DND-41 (cell line): ENCODE results near the gene AOPEP.

Experiments
- ATAC-seq: fragments of 200-7000 bp; cut with Tn5 transposase; 3 replicates; pipeline ENCODE4 v1.9.1; 2021; ENCODE audit warnings: low read depth; ENCODE audit not compliant: insufficient read depth
- DNase-seq: peaks from one replicate; pipeline ENCODE4 v3.0.0-alpha.2; 2020
- H2AFZ ChIP-seq: 2 replicates; pipeline ENCODE4 v1.6.0; 2012; ENCODE audit warnings: low read depth, low read length
- H3K27ac ChIP-seq: 2 replicates; pipeline ENCODE4 v1.5.1; 2012; ENCODE audit warnings: low read length, inconsistent platforms
- H3K27me3 ChIP-seq: fragments of 200-600 bp; sonication (generic); 2 replicates; pipeline ENCODE4 v1.6.0; 2012; ENCODE audit warnings: low read length, mild to moderate bottlenecking, inconsistent platforms; ENCODE audit not compliant: insufficient read depth, poor library complexity
- H3K36me3 ChIP-seq: 2 replicates; pipeline ENCODE4 v1.5.1; 2012; ENCODE audit warnings: low read length, inconsistent platforms; ENCODE audit not compliant: insufficient read depth
- H3K4me1 ChIP-seq: 2 replicates; pipeline ENCODE4 v1.5.1; 2012; ENCODE audit warnings: mild to moderate bottlenecking, low read length; ENCODE audit not compliant: insufficient read depth
- H3K4me2 ChIP-seq: 2 replicates; pipeline ENCODE4 v1.6.0; 2012; ENCODE audit warnings: mild to moderate bottlenecking, moderate library complexity, low read length, inconsistent platforms; ENCODE audit not compliant: insufficient read depth
- H3K4me3 ChIP-seq, 2 experiments: fragments of 200-600 bp in 1 of 2; shearing (Covaris generic) in 1 of 2; 2 replicates each; pipeline ENCODE4 v1.5.1; 2012 to 2016; ENCODE audit warnings: inconsistent platforms in 2 of 2, low read length in 2 of 2, mild to moderate bottlenecking in 2 of 2, low read depth in 1 of 2, moderate library complexity in 1 of 2
- H3K79me2 ChIP-seq: 2 replicates; pipeline ENCODE4 v1.6.0; 2012; ENCODE audit warnings: low read length, inconsistent platforms; ENCODE audit not compliant: insufficient read depth
- H3K9ac ChIP-seq: 2 replicates; pipeline ENCODE4 v1.6.0; 2012; ENCODE audit warnings: low read depth, mild to moderate bottlenecking, inconsistent platforms, low read length, moderate library complexity
- H3K9me3 ChIP-seq: 2 replicates; pipeline ENCODE4 v1.5.1; 2012; ENCODE audit warnings: low read length, moderate library complexity, mild to moderate bottlenecking, inconsistent platforms; ENCODE audit not compliant: insufficient read depth, severe bottlenecking
- H4K20me1 ChIP-seq: 2 replicates; pipeline ENCODE4 v1.6.0; 2012; ENCODE audit warnings: low read length; ENCODE audit not compliant: insufficient read depth
- CTCF ChIP-seq: IDR thresholded peaks from 2 replicates; pipeline ENCODE4 v1.5.1; 2012; ENCODE audit warnings: borderline replicate concordance, low read length, moderate library complexity, mild to moderate bottlenecking; ENCODE audit not compliant: poor library complexity, severe bottlenecking; ENCODE audit errors: extremely low read depth
- EZH2 ChIP-seq: IDR thresholded peaks from 3 replicates; pipeline ENCODE4 v1.6.1; 2012; ENCODE audit warnings: borderline replicate concordance, low read depth, mild to moderate bottlenecking, moderate library complexity, low read length, inconsistent platforms; ENCODE audit not compliant: severe bottlenecking

Gene AOPEP

DNA sequence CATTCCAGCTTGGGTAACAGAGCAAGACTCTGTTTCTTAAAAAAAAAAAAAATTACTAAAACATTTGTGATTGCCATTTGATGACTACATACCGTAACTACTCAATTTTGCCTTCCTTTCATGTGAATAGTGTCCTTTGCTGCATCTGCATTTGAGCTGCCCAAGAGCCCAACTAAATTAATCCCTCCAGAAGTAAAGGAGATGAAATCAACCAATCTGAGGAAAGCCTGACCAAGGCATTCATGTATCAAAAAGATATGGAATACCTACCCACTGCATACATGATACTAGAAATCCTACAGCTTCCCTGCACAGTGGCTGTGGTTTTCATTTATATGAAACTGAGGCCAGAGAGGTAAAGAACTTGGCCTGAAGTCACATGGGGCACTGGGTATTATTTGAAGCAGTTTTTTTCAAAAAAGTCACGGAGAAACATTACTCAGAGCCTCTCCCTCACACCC, 177.5 kb downstream of the AOPEP start:
- no peak overlapping the region for H3K27ac ChIP-seq
- TF ChIP-seq EZH2 (no peak), CTCF (no peak)
- no peaks in the 10 kb centered on the region for H3K27me3 ChIP-seq
- H3K4me1 ChIP-seq = no peaks in the 10 kb centered on the region
- H3K36me3 ChIP-seq = no peaks in the 10 kb centered on the region
- H3K4me2 ChIP-seq = no peak overlapping the region
- no peaks in the 10 kb centered on the region for H3K9me3 ChIP-seq
- DNase-seq (no peak), ATAC-seq (no peak)
- no peaks in the 10 kb centered on the region for H4K20me1 ChIP-seq
- H3K79me2 ChIP-seq = no peaks in the 10 kb centered on the region
- H2AFZ ChIP-seq = no peak overlapping the region
- H3K9ac ChIP-seq = no peak overlapping the region
- H3K4me3 ChIP-seq = no peak overlapping the region

DNA sequence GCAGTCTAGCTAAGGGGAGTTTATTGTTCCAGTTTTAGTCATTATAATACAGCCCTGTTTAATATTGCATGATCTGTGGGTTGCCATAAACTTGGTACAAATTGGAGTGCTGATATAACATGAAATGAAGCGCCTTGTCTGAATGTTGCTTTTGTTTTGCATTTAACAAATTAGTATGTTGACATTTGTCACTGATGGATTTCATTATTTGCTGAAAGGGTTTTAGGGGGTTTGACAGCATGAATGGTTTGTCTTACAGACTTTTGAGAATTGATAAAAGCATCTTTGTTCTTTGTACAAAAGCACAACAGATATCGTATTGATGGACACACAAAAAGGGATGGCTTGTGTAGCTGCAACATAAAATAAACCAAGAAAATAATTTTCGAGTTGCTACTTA, 178.3 kb downstream of the AOPEP start:
- no peaks in the 10 kb centered on the region for H4K20me1 ChIP-seq
- no peaks in the 10 kb centered on the region for H3K79me2 ChIP-seq
- no peak overlapping the region for H3K27ac ChIP-seq
- no peak for TF ChIP-seq CTCF
- no peak for TF ChIP-seq EZH2
- ATAC-seq (no peak), DNase-seq (no peak)
- H3K9ac ChIP-seq = no peak overlapping the region
- H3K9me3 ChIP-seq = no peaks in the 10 kb centered on the region
- H2AFZ ChIP-seq = no peak overlapping the region
- H3K27me3 ChIP-seq = no peaks in the 10 kb centered on the region
- H3K36me3 ChIP-seq = no peaks in the 10 kb centered on the region
- H3K4me3 ChIP-seq = no peak overlapping the region
- no peak overlapping the region for H3K4me2 ChIP-seq
- H3K4me1 ChIP-seq = no peaks in the 10 kb centered on the region

GRCh38 chr9:94905606-94906005, 179.1 kb downstream of the AOPEP start:
- Histone ChIP-seq H2AFZ (no peak overlapping the region), H3K36me3 (no peaks in the 10 kb centered on the region), H4K20me1 (no peaks in the 10 kb centered on the region), H3K9ac (no peak overlapping the region), H3K4me1 (no peaks in the 10 kb centered on the region), H3K4me2 (no peak overlapping the region), H3K4me3 (no peak overlapping the region), H3K27ac (no peak overlapping the region), H3K9me3 (no peaks in the 10 kb centered on the region), H3K79me2 (no peaks in the 10 kb centered on the region), H3K27me3 (no peaks in the 10 kb centered on the region)
- DNase-seq (no peak), ATAC-seq (no peak)
- no peak for TF ChIP-seq EZH2
- TF ChIP-seq CTCF = no peak

DNA sequence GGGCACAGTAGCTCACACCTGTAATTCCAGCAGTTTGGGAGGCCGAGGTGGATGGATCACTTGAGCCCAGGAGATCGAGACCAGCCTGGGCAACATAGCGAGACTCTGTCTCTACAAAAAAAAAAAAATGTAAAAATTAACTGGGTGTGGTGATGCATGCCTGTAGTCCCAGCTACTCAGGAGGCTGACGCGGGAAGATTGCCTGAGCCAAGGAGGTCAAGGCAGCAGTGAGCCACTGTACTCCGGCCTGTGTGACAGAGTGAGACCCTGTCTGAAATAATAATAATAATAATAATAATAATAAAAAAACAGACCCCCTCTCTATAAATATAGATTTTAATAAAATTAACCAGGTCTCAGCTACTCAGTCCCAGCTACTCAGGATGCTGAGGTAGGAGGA, 179.7 kb downstream of the AOPEP start:
- Histone ChIP-seq H3K4me3 (no peak overlapping the region), H3K27ac (no peak overlapping the region), H3K27me3 (no peaks in the 10 kb centered on the region), H2AFZ (no peak overlapping the region), H3K4me1 (no peaks in the 10 kb centered on the region), H3K9me3 (no peaks in the 10 kb centered on the region), H4K20me1 (no peaks in the 10 kb centered on the region), H3K4me2 (no peak overlapping the region), H3K36me3 (no peaks in the 10 kb centered on the region), H3K9ac (no peak overlapping the region), H3K79me2 (no peaks in the 10 kb centered on the region)
- ATAC-seq (no peak), DNase-seq (no peak)
- no peak for TF ChIP-seq CTCF
- TF ChIP-seq EZH2 = no peak
